ENCODE data around the gene ARL1. TPM values are rescaled to one million over a fixed set of nuclear protein-coding genes. Genes with fewer than 3 reads are reported as not detected.

Gene ARL1
- total RNA-seq, 1 donor from 2014 or later, result 56.6 TPM

Other genes starting within 250 kb of the ARL1 start
- not detected in 2 replicates for gene SLC5A8, start 197.5 kb downstream of the ARL1 start, total RNA-seq
- gene UTP20, start 127.7 kb downstream of the ARL1 start, total RNA-seq, result 21.3 and 23.7 TPM in 2 replicates
- gene SPIC, start 67.6 kb upstream of the ARL1 start, total RNA-seq, result not detected in 2 replicates
- not detected in 2 replicates for gene MYBPC1, start 187.2 kb upstream of the ARL1 start, total RNA-seq

Data from T-helper 2 cell treated with Interferon-gamma antibody and Interleukin-4, amounts not matched to agents 100 ng/mL and 5 ng/mL, for 36 hours (primary cell).